ENCODE results near the gene GALNTL6. TPM values are rescaled to one million over a fixed set of nuclear protein-coding genes. Genes with fewer than 3 reads are reported as not detected.

GALNTL6 gene
- total and polyA plus RNA-seq, 2 donors (not counting 3 experiments of a cell fraction or from before 2014, with no cell fraction given), result not detected

GRCh38 chr4:172628263-172628662, 815.1 kb downstream of the GALNTL6 start:
- intact Hi-C loops (cut with micrococcal nuclease) (no loop called here), dilution Hi-C loops (cut with MboI; ENCODE audit: extremely low pct_ligation_motif_present, low sequenced_read_pairs) (no loop called here)
- Histone ChIP-seq H3K27me3 (ENCODE audit: control insufficient read depth in 2 of 2, insufficient read depth in 2 of 2, low read length in 2 of 2) (no peaks in the 10 kb centered on the region), H3K4me2 (ENCODE audit: insufficient read depth, low read length) (no peak overlapping the region), H3K9me3 (replicated peaks; ENCODE audit: control insufficient read depth, insufficient read depth, low read length) (no peaks in the 10 kb centered on the region), H4K20me1 (replicated peaks; ENCODE audit: control insufficient read depth, extremely low read depth, insufficient read depth, low read length) (no peaks in the 10 kb centered on the region), H3K27ac (ENCODE audit: insufficient read depth, low read depth, low read length) (no peak overlapping the region), H3K4me3 (replicated peaks in 1 of 3; ENCODE audit: insufficient read depth in 1 of 3, low read depth in 1 of 3, low read length in 3 of 3) (no peak overlapping the region), H3K36me3 (ENCODE audit: control insufficient read depth in 2 of 2, extremely low read depth in 1 of 2, insufficient read depth in 2 of 2, low read length in 2 of 2) (no peaks in the 10 kb centered on the region), H2AFZ (ENCODE audit: low read depth, low read length) (no peak overlapping the region), H3K9ac (replicated peaks; ENCODE audit: extremely low read depth, insufficient read depth, low read length) (no peak overlapping the region), H3K79me2 (ENCODE audit: control insufficient read depth, insufficient read depth, low read length) (no peaks in the 10 kb centered on the region), H3K9me1 (replicated peaks; ENCODE audit: control insufficient read depth, extremely low read depth, insufficient read depth, low read length) (no peaks in the 10 kb centered on the region), H3K4me1 (ENCODE audit: control insufficient read depth, extremely low read depth, insufficient read depth, low read length) (no peaks in the 10 kb centered on the region)
- TF ChIP-seq JUN (IDR thresholded peaks at IDR 0.05; ENCODE audit: borderline replicate concordance, insufficient read depth, insufficient read length, low read depth), result no peak
- TF ChIP-seq POLR2A (IDR thresholded peaks at IDR 0.05; ENCODE audit: low read depth, low read length), result no peak
- TF ChIP-seq MYC (IDR thresholded peaks at IDR 0.05; ENCODE audit: low read depth, low read length), result no peak
- no peak for TF ChIP-seq EZH2 (IDR thresholded peaks at IDR 0.05; ENCODE audit: borderline replicate concordance, low read depth, low read length, severe bottlenecking)
- no peak for TF ChIP-seq FOS (IDR thresholded peaks at IDR 0.05; ENCODE audit: borderline replicate concordance, insufficient read depth, low read length)
- TF ChIP-seq MAX (IDR thresholded peaks at IDR 0.05; ENCODE audit: insufficient read depth, insufficient read length), result no peak
- no peak for TF ChIP-seq GATA2 (IDR thresholded peaks at IDR 0.05; ENCODE audit: insufficient read depth, insufficient read length, low read depth, low read length)
- ChIA-PET CTCF (no interaction called here), POLR2A (no interaction called here)
- FAIRE-seq (no peak), DNase-seq (ENCODE audit: low read depth, low spot score) (no peak)
- no TSS peak for BruUV-seq (replicated peaks)

GRCh38 chr4:172630280-172630679, 817.1 kb downstream of the GALNTL6 start:
- POLR2A ChIA-PET, result no interaction called here
- Histone ChIP-seq H2AFZ (ENCODE audit: low read depth, low read length) (no peak overlapping the region), H3K4me3 (replicated peaks in 1 of 3; ENCODE audit: insufficient read depth in 1 of 3, low read depth in 1 of 3, low read length in 3 of 3) (no peak overlapping the region), H3K4me1 (ENCODE audit: control insufficient read depth, extremely low read depth, insufficient read depth, low read length) (no peaks in the 10 kb centered on the region), H3K27ac (ENCODE audit: insufficient read depth, low read depth, low read length) (no peak overlapping the region), H3K9me3 (replicated peaks; ENCODE audit: control insufficient read depth, insufficient read depth, low read length) (no peaks in the 10 kb centered on the region), H3K9me1 (replicated peaks; ENCODE audit: control insufficient read depth, extremely low read depth, insufficient read depth, low read length) (no peaks in the 10 kb centered on the region), H3K4me2 (ENCODE audit: insufficient read depth, low read length) (no peak overlapping the region), H3K79me2 (ENCODE audit: control insufficient read depth, insufficient read depth, low read length) (no peaks in the 10 kb centered on the region), H3K9ac (replicated peaks; ENCODE audit: extremely low read depth, insufficient read depth, low read length) (no peak overlapping the region), H3K36me3 (ENCODE audit: control insufficient read depth in 2 of 2, extremely low read depth in 1 of 2, insufficient read depth in 2 of 2, low read length in 2 of 2) (no peaks in the 10 kb centered on the region), H4K20me1 (replicated peaks; ENCODE audit: control insufficient read depth, extremely low read depth, insufficient read depth, low read length) (no peaks in the 10 kb centered on the region), H3K27me3 (ENCODE audit: control insufficient read depth in 2 of 2, insufficient read depth in 2 of 2, low read length in 2 of 2) (no peaks in the 10 kb centered on the region)
- dilution Hi-C loops (cut with MboI; ENCODE audit: extremely low pct_ligation_motif_present, low sequenced_read_pairs) (no loop called here), intact Hi-C loops (cut with micrococcal nuclease) (no loop called here)
- BruUV-seq (replicated peaks), result no TSS peak
- TF ChIP-seq EZH2 (IDR thresholded peaks at IDR 0.05; ENCODE audit: borderline replicate concordance, low read depth, low read length, severe bottlenecking) (no peak), GATA2 (IDR thresholded peaks at IDR 0.05; ENCODE audit: insufficient read depth, insufficient read length, low read depth, low read length) (no peak), POLR2A (IDR thresholded peaks at IDR 0.05; ENCODE audit: low read depth, low read length) (no peak), MYC (IDR thresholded peaks at IDR 0.05; ENCODE audit: low read depth, low read length) (no peak), CTCF (IDR thresholded peaks at IDR 0.05; ENCODE audit: extremely low read depth in 1 of 2, insufficient read depth in 1 of 2, low read depth in 1 of 2, low read length in 2 of 2) (no peak), POLR2AphosphoS5 (IDR thresholded peaks at IDR 0.05; ENCODE audit: insufficient read depth, low read depth, low read length) (no peak), FOS (IDR thresholded peaks at IDR 0.05; ENCODE audit: borderline replicate concordance, insufficient read depth, low read length) (no peak), MAX (IDR thresholded peaks at IDR 0.05; ENCODE audit: insufficient read depth, insufficient read length) (no peak)
- FAIRE-seq, result no peak
- CTCF ChIA-PET, result no interaction called here
- no peak for DNase-seq (ENCODE audit: low read depth, low spot score)

Data from endothelial cell of umbilical vein (primary cell).